T-helper 2 cell treated with Interferon-gamma antibody and Interleukin-4, amounts not matched to agents 5 μg/mL and 100 μg/mL, for 36 hours (primary cell): ENCODE data around the gene COA7.
A peak's percentile ranks its signal among the peaks of the same experiment; 100 is the strongest.

ENCODE experiments used
- DNase-seq: peaks from one replicate; pipeline ENCODE4 v3.0.0; 2021; ENCODE audit warnings: low spot score
- H3K27ac Mint-ChIP-seq: one replicate; pipeline ENCODE4 v1.8.0; 2021; ENCODE audit warnings: mild to moderate bottlenecking, mixed read lengths
- H3K27me3 Mint-ChIP-seq: one replicate; pipeline ENCODE4 v1.8.0; 2021; ENCODE audit warnings: low read depth, mixed read lengths
- H3K36me3 Mint-ChIP-seq: one replicate; pipeline ENCODE4 v1.8.0; 2021; ENCODE audit warnings: low read depth, mixed read lengths
- H3K4me1 Mint-ChIP-seq: one replicate; pipeline ENCODE4 v1.8.0; 2021; ENCODE audit warnings: low read depth, mixed read lengths
- H3K4me3 Mint-ChIP-seq: one replicate; pipeline ENCODE4 v1.8.0; 2022; ENCODE audit warnings: mild to moderate bottlenecking, moderate library complexity, mixed read lengths
- H3K9me3 Mint-ChIP-seq: one replicate; pipeline ENCODE4 v1.8.0; 2021; ENCODE audit warnings: mixed read lengths

The COA7 gene

DNA sequence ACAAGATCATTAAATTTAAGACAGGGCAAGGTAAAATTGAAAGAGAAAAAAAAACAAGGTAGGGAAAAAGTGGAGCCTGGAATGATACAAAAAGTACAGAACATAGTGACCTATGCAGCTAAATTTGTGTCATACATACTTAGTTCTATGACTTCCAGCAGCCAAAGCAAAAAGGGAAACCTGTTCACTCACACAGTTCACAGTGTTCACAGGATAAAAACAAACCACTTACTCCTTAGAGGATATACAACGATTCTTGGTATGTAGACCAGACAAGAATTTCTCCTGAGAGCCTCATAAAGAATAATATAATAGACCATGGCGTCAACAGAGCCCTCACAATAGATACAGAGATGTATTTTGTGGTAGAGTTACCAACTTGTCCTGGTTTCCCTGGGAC lies 27.5 kb downstream of the COA7 start:
- no peak for DNase-seq
- Mint-ChIP-seq H3K36me3 (peaks cover 3% of the 10 kb centered on the region), H3K4me1 (peaks cover 12% of the 10 kb centered on the region)

GRCh38 chr1:52669696-52670095 lies 28.5 kb downstream of the COA7 start:
- no peak for DNase-seq
- H3K27ac Mint-ChIP-seq: no peak overlapping the region
- H3K27me3 Mint-ChIP-seq: no peaks in the 10 kb centered on the region
- H3K4me1 Mint-ChIP-seq: peaks cover 8% of the 10 kb centered on the region
- no peak overlapping the region for H3K4me3 Mint-ChIP-seq
- H3K9me3 Mint-ChIP-seq: no peaks in the 10 kb centered on the region
- peaks cover 3% of the 10 kb centered on the region for H3K36me3 Mint-ChIP-seq

More for the DNA sequence above, 27.5 kb downstream of the COA7 start:
- Mint-ChIP-seq H3K27ac (no peak overlapping the region), H3K4me3 (no peak overlapping the region), H3K9me3 (no peaks in the 10 kb centered on the region), H3K27me3 (no peaks in the 10 kb centered on the region)

GRCh38 chr1:52668711-52669110 lies 29.4 kb downstream of the COA7 start:
- Mint-ChIP-seq H3K27ac (no peak overlapping the region), H3K9me3 (no peaks in the 10 kb centered on the region), H3K4me1 (peaks cover under 1% of the 10 kb centered on the region), H3K36me3 (no peaks in the 10 kb centered on the region), H3K27me3 (no peaks in the 10 kb centered on the region), H3K4me3 (no peak overlapping the region)
- DNase-seq: no peak

DNA sequence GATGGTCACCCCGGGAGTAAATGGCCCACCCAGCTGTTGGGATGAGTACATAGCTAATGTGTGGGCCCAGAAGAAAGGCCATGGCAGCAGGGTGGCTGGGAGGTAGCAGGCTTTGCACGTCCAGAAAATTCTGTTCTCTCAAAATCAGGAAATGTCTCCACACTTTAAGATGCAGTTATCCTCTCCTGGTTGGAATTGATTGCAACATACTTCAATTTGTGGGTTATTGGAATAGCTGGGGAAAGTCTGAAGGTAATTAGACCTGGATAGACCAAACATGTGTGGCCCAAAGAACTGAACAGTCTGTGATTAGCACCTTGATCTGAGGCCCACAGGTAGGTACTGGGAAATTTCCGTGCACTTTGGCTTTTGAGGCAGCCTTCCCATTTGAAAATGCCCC lies 30.2 kb downstream of the COA7 start:
- no peaks in the 10 kb centered on the region for H3K9me3 Mint-ChIP-seq
- H3K36me3 Mint-ChIP-seq: no peaks in the 10 kb centered on the region
- no peaks in the 10 kb centered on the region for H3K27me3 Mint-ChIP-seq
- H3K4me1 Mint-ChIP-seq: no peaks in the 10 kb centered on the region
- no peak overlapping the region for H3K4me3 Mint-ChIP-seq
- no peak overlapping the region for H3K27ac Mint-ChIP-seq
- no peak for DNase-seq

GRCh38 chr1:52667290-52667689 lies 30.9 kb downstream of the COA7 start:
- H3K27me3 Mint-ChIP-seq: no peaks in the 10 kb centered on the region
- H3K9me3 Mint-ChIP-seq: no peaks in the 10 kb centered on the region
- no peak overlapping the region for H3K27ac Mint-ChIP-seq
- DNase-seq: no peak
- H3K4me1 Mint-ChIP-seq: no peaks in the 10 kb centered on the region
- no peak overlapping the region for H3K4me3 Mint-ChIP-seq
- H3K36me3 Mint-ChIP-seq: no peaks in the 10 kb centered on the region

- H3K9me3 Mint-ChIP-seq: no peaks in the 10 kb centered on the region
- DNase-seq: no peak
- H3K4me3 Mint-ChIP-seq: no peak overlapping the region
- no peaks in the 10 kb centered on the region for H3K36me3 Mint-ChIP-seq
- no peak overlapping the region for H3K27ac Mint-ChIP-seq
- H3K27me3 Mint-ChIP-seq: no peaks in the 10 kb centered on the region
- H3K4me1 Mint-ChIP-seq: no peaks in the 10 kb centered on the region
Measured at GRCh38 chr1:52665006-52665941, 32.9 kb downstream of the COA7 start.

- Mint-ChIP-seq H3K36me3 (no peaks in the 10 kb centered on the region), H3K27ac (no peak overlapping the region)
Measured at GRCh38 chr1:52663716-52664115, 34.4 kb downstream of the COA7 start.

GRCh38 chr1:52662645-52663313 lies 35.4 kb downstream of the COA7 start:
- Mint-ChIP-seq H3K9me3 (no peaks in the 10 kb centered on the region), H3K4me1 (peaks cover 9% of the 10 kb centered on the region), H3K27me3 (no peaks in the 10 kb centered on the region), H3K4me3 (no peak overlapping the region), H3K36me3 (no peaks in the 10 kb centered on the region), H3K27ac (no peak overlapping the region)
- no peak for DNase-seq

More at GRCh38 chr1:52663716-52664115, 34.4 kb downstream of the COA7 start:
- Mint-ChIP-seq H3K9me3 (no peaks in the 10 kb centered on the region), H3K27me3 (no peaks in the 10 kb centered on the region), H3K4me3 (no peak overlapping the region), H3K4me1 (peaks cover 9% of the 10 kb centered on the region)
- DNase-seq: no peak

DNA sequence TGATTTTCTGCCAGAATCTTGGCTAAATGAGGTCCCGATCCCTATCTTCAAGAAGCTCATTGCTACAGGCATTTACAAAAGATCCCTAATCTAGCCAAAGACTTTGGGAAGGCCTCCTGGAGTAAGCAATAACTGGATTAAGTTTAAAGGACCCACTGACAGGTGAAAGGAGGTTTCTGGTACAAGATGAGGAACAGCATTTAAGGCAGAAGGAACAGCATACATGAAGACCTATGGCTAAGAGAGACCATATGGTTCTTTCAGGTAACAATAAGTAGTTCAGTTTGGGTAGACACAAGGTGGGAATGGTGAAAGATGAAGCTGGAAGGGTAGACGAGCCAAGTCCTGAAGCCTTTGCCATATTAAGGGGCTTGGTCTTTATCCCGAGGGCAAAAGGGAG lies 37.3 kb downstream of the COA7 start:
- peaks cover 3% of the 10 kb centered on the region for H3K36me3 Mint-ChIP-seq
- H3K27me3 Mint-ChIP-seq: no peaks in the 10 kb centered on the region
- DNase-seq: no peak
- no peaks in the 10 kb centered on the region for H3K9me3 Mint-ChIP-seq
- no peak overlapping the region for H3K27ac Mint-ChIP-seq
- peaks cover 9% of the 10 kb centered on the region for H3K4me1 Mint-ChIP-seq
- H3K4me3 Mint-ChIP-seq: no peak overlapping the region

DNA sequence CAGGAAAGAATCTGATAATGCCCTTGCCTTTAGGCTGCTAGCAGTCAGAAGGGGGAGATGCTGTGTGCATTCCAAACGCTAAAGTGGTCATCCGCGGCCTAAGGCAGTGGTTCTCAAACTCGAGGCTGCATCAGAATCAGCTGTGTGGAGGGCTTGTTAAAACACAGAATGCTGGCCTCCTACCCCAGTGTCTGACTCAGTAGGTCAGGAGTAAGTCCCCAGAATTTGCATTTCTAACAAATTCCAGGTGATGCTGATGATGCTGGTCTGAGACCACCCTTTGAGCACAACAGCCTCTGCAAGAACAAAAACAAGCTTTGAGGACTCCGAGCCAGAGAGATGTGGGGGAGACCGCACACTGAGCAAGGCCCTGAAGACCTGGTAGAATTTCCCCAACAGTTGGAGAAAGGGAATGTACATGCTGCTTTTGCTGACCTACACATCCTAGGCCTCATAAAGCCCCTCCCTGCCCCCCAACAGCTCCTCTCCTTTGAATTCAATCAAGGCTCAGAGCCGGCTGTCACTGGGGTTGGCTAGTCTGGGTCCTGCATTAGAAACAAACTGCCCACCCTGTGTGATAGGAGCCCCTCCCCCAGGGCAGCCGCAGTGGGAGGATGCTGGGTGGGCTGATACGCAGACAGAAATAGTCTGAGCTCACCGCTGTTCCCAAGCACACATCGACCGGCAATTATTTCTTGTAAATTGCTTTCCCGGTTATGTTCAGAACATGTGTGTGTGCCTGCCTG lies 38.1 kb downstream of the COA7 start:
- Mint-ChIP-seq H3K27ac (peak overlapping the region; percentile 67), H3K27me3 (no peaks in the 10 kb centered on the region), H3K4me3 (no peak overlapping the region), H3K9me3 (no peaks in the 10 kb centered on the region), H3K36me3 (peaks cover 3% of the 10 kb centered on the region), H3K4me1 (peaks cover 9% of the 10 kb centered on the region)
- no peak for DNase-seq

DNA sequence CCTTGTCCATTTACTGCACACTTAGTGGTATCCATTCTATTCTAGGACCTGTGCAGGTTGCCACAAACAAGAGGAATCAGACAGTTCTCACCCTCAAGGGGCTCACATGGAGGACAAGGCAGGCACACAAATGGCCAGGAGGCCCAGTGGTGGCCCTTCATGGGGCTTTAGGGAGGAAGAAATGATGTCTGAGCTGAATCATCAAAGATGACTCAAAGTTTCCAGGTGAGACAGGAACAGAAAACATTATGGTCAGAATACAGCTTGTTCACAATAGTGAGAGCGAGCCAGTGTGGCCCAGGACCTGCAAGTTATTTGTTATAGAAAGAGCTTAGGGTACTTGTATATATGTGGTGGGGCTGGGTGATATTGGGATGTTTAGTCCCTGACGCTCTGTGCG lies 38.8 kb downstream of the COA7 start:
- no peak overlapping the region for H3K4me3 Mint-ChIP-seq
- DNase-seq: peak; percentile 50
- peak overlapping the region; percentile 67 for H3K27ac Mint-ChIP-seq
- peaks cover 9% of the 10 kb centered on the region for H3K4me1 Mint-ChIP-seq
- H3K36me3 Mint-ChIP-seq: peaks cover 3% of the 10 kb centered on the region
- no peaks in the 10 kb centered on the region for H3K9me3 Mint-ChIP-seq
- H3K27me3 Mint-ChIP-seq: no peaks in the 10 kb centered on the region

- Mint-ChIP-seq H3K4me1 (peaks cover 9% of the 10 kb centered on the region), H3K9me3 (no peaks in the 10 kb centered on the region), H3K36me3 (peaks cover 3% of the 10 kb centered on the region), H3K27ac (peak overlapping the region; percentile 59), H3K27me3 (no peaks in the 10 kb centered on the region), H3K4me3 (no peak overlapping the region)
- DNase-seq: peak; percentile 16
Measured at GRCh38 chr1:52658795-52659194, 39.4 kb downstream of the COA7 start.

DNA sequence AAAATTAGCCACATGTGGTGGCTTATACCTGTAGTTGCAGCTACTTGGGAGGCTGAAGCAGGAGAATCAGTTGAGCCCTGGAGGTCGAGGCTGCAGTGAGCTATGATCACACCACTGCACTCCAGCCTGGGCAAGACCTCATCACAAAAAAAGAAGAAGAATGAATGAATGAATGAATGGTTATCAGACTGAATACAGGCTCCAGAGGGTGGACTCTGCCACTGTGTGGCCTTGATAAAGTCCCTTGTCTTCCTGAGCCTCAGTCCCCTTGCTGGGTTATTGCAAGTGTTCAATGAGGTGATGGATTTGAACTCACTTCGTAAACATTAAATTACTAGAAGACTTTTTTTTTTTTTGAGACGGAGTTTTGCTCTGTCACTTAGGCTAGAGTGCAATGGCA lies 40.4 kb downstream of the COA7 start:
- no peak overlapping the region for H3K4me3 Mint-ChIP-seq
- no peak for DNase-seq
- H3K27me3 Mint-ChIP-seq: no peaks in the 10 kb centered on the region
- H3K9me3 Mint-ChIP-seq: no peaks in the 10 kb centered on the region
- H3K4me1 Mint-ChIP-seq: peaks cover 9% of the 10 kb centered on the region
- no peak overlapping the region for H3K27ac Mint-ChIP-seq
- H3K36me3 Mint-ChIP-seq: peaks cover 5% of the 10 kb centered on the region

- no peaks in the 10 kb centered on the region for H3K27me3 Mint-ChIP-seq
- peaks cover 3% of the 10 kb centered on the region for H3K4me1 Mint-ChIP-seq
- H3K4me3 Mint-ChIP-seq: no peak overlapping the region
- peaks cover 5% of the 10 kb centered on the region for H3K36me3 Mint-ChIP-seq
- no peak for DNase-seq
- H3K9me3 Mint-ChIP-seq: no peaks in the 10 kb centered on the region
- no peak overlapping the region for H3K27ac Mint-ChIP-seq
Measured at GRCh38 chr1:52654063-52654462, 44.1 kb downstream of the COA7 start.
